Mucosa of rectum (tissue), 2 donors: Measurements from ENCODE around the gene EGLN2.
A peak's percentile ranks its signal among the peaks of the same experiment; 100 is the strongest.

Source experiments
- H3K27ac ChIP-seq, 2 donors: one replicate each; pipeline ENCODE4 v1.7.0; 2013; ENCODE audit warnings: inconsistent platforms in 2 of 2, low read depth in 2 of 2, low read length in 2 of 2
- H3K27me3 ChIP-seq, 2 donors: one replicate each; pipeline ENCODE4 v1.7.0; 2013; ENCODE audit warnings: low read length in 2 of 2; ENCODE audit not compliant: control insufficient read depth in 2 of 2, insufficient read depth in 2 of 2
- H3K36me3 ChIP-seq, 2 donors: one replicate each; pipeline ENCODE4 v1.7.0; 2013; ENCODE audit warnings: low read length in 2 of 2; ENCODE audit not compliant: control insufficient read depth in 2 of 2, insufficient read depth in 2 of 2
- H3K4me1 ChIP-seq, 2 donors: one replicate each; pipeline ENCODE4 v1.7.0; 2013; ENCODE audit warnings: low read length in 2 of 2, mild to moderate bottlenecking in 1 of 2; ENCODE audit not compliant: control insufficient read depth in 2 of 2, insufficient read depth in 2 of 2
- H3K4me3 ChIP-seq, 2 donors: one replicate each; pipeline ENCODE4 v1.7.0; 2013; ENCODE audit warnings: low read length in 2 of 2
- H3K9ac ChIP-seq, 2 donors: one replicate each; pipeline ENCODE4 v1.7.0; 2013; ENCODE audit warnings: low read length in 2 of 2, low read depth in 1 of 2, mild to moderate bottlenecking in 1 of 2
- H3K9me3 ChIP-seq, 2 donors: one replicate each; pipeline ENCODE4 v1.7.0; 2013; ENCODE audit warnings: low read length in 2 of 2; ENCODE audit not compliant: control insufficient read depth in 2 of 2
- donor health status: healthy.
- donor health status: Normal muscosa, but diverticular disease.

EGLN2 gene

GRCh38 chr19:40798683-40799557, at the start of gene EGLN2:
EGLN2 (plus strand) TSS chr19:40799191; CDS start chr19:40800573, 1,382 bp downstream.
- Histone ChIP-seq H3K4me3 (peak within 1 kb of the TSS; percentile 80 to 82), H3K9me3 (no peaks in the 10 kb centered on the region), H3K9ac (peak within 1 kb of the TSS; percentile 80 to 97), H3K36me3 (peaks cover 13 to 21% of the 10 kb centered on the region in 2 donors), H3K27ac (peak within 1 kb of the TSS; percentile 93), H3K4me1 (peaks cover 50% of the 10 kb centered on the region in 2 donors), H3K27me3 (no peaks in the 10 kb centered on the region)

GRCh38 chr19:40750058-40750873, 48.7 kb upstream of the EGLN2 start, which contains the start of gene ACTMAP:
ACTMAP (minus strand) TSS chr19:40750477; CDS start chr19:40749803, 674 bp downstream.
- Histone ChIP-seq H3K9me3 (no peaks in the 10 kb centered on the region), H3K36me3 (no peaks in the 10 kb centered on the region), H3K4me1 (peaks cover 18 to 39% of the 10 kb centered on the region in 2 donors), H3K27ac (peak within 1 kb of the TSS; percentile 96 to 98), H3K27me3 (no peaks in the 10 kb centered on the region), H3K9ac (peak within 1 kb of the TSS; percentile 83 to 95), H3K4me3 (peak within 1 kb of the TSS; percentile 92 to 98)

- Histone ChIP-seq H3K4me3 (peak within 1 kb of the TSS; percentile 92 to 98), H3K27ac (peak within 1 kb of the TSS; percentile 96 to 98), H3K9ac (peak within 1 kb of the TSS; percentile 83 to 95), H3K27me3 (no peaks in the 10 kb centered on the region), H3K9me3 (no peaks in the 10 kb centered on the region), H3K36me3 (peaks cover 1 to 7% of the 10 kb centered on the region in 2 donors), H3K4me1 (peaks cover 25 to 43% of the 10 kb centered on the region in 2 donors)
These were observed 48.0 kb upstream of the EGLN2 start, which contains the start of gene SNRPA for GRCh38 chr19:40750874-40751537. SNRPA (plus strand) TSS chr19:40751203; CDS start chr19:40751409, 206 bp downstream.

- H3K27me3 ChIP-seq = no peaks in the 10 kb centered on the region
- H3K4me1 ChIP-seq = peaks cover 29 to 43% of the 10 kb centered on the region in 2 donors
- H3K36me3 ChIP-seq = peaks cover 8 to 19% of the 10 kb centered on the region in 2 donors
- peak overlapping the region; percentile 92 to 98 for H3K4me3 ChIP-seq
- peak overlapping the region; percentile 96 to 98 for H3K27ac ChIP-seq
- H3K9me3 ChIP-seq = no peaks in the 10 kb centered on the region
- peak overlapping the region; percentile 56 to 83 for H3K9ac ChIP-seq
These were observed 46.7 kb upstream of the EGLN2 start for GRCh38 chr19:40752257-40752781.

- Histone ChIP-seq H3K36me3 (peaks cover 24 to 35% of the 10 kb centered on the region in 2 donors), H3K27ac (peak overlapping the region; percentile 90 to 91), H3K9me3 (no peaks in the 10 kb centered on the region), H3K27me3 (no peaks in the 10 kb centered on the region), H3K4me3 (peak overlapping the region; percentile 36 to 67), H3K4me1 (peaks cover 24 to 37% of the 10 kb centered on the region in 2 donors), H3K9ac (peak overlapping the region; percentile 64 to 70)
These were observed 44.3 kb upstream of the EGLN2 start for GRCh38 chr19:40754611-40755247.

GRCh38 chr19:40755248-40755624, 43.8 kb upstream of the EGLN2 start:
- Histone ChIP-seq H3K9ac (no peak overlapping the region), H3K27me3 (no peaks in the 10 kb centered on the region), H3K9me3 (no peaks in the 10 kb centered on the region), H3K4me3 (peak overlapping the region in 1 of 2 donors; percentile 67), H3K36me3 (peaks cover 28 to 40% of the 10 kb centered on the region in 2 donors), H3K27ac (peak overlapping the region in 1 of 2 donors; percentile 91), H3K4me1 (peaks cover 22 to 32% of the 10 kb centered on the region in 2 donors)

- H3K27ac ChIP-seq = no peak overlapping the region
- peaks cover 22 to 32% of the 10 kb centered on the region in 2 donors for H3K4me1 ChIP-seq
These were observed 43.2 kb upstream of the EGLN2 start for GRCh38 chr19:40755791-40756190.

GRCh38 chr19:40756502-40757110, 42.4 kb upstream of the EGLN2 start:
- H3K4me3 ChIP-seq = no peak overlapping the region
- no peak overlapping the region for H3K27ac ChIP-seq
- H3K4me1 ChIP-seq = peaks cover 22 to 32% of the 10 kb centered on the region in 2 donors
- peaks cover 41 to 52% of the 10 kb centered on the region in 2 donors for H3K36me3 ChIP-seq
- no peaks in the 10 kb centered on the region for H3K9me3 ChIP-seq
- H3K27me3 ChIP-seq = no peaks in the 10 kb centered on the region
- peak overlapping the region in 1 of 2 donors; percentile 19 for H3K9ac ChIP-seq

More at GRCh38 chr19:40755791-40756190, 43.2 kb upstream of the EGLN2 start:
- peaks cover 33 to 45% of the 10 kb centered on the region in 2 donors for H3K36me3 ChIP-seq
- H3K9me3 ChIP-seq = no peaks in the 10 kb centered on the region
- no peak overlapping the region for H3K9ac ChIP-seq
- peak overlapping the region in 1 of 2 donors; percentile 50 for H3K4me3 ChIP-seq
- no peaks in the 10 kb centered on the region for H3K27me3 ChIP-seq
